BLaER1 treated with 17β-estradiol and CSF1 and Interleukin-3, amounts not matched to agents 10 nM and 100 nM (cell line): Measurements from ENCODE around the gene DOCK4.

Source experiments
- H3K27ac ChIP-seq, 11 experiments: shearing (Covaris generic); formaldehyde crosslinking; 2 replicates each; pipeline ENCODE4 v1.8.1; 2022
- H3K27me3 ChIP-seq, 11 experiments: shearing (Covaris generic); formaldehyde crosslinking; 2 replicates each; pipeline ENCODE4 v1.8.1; 2022
- H3K36me3 ChIP-seq, 11 experiments: shearing (Covaris generic); formaldehyde crosslinking; 2 replicates each; pipeline ENCODE4 v1.8.1; 2022
- H3K4me1 ChIP-seq, 10 experiments: shearing (Covaris generic); formaldehyde crosslinking; 2 replicates each; pipeline ENCODE4 v1.8.1; 2022
- H3K4me2 ChIP-seq, 11 experiments: shearing (Covaris generic); formaldehyde crosslinking; 2 replicates each; pipeline ENCODE4 v1.8.1; 2022
- H3K4me3 ChIP-seq, 10 experiments: shearing (Covaris generic); formaldehyde crosslinking; 2 replicates each; pipeline ENCODE4 v1.8.1; 2022
- H3K9ac ChIP-seq, 11 experiments: shearing (Covaris generic); formaldehyde crosslinking; 2 replicates each; pipeline ENCODE4 v1.8.1; 2022
- H3K9me3 ChIP-seq, 11 experiments: shearing (Covaris generic); formaldehyde crosslinking; replicated peaks in 1 of 11; 2 replicates each; pipeline ENCODE4 v1.8.1; 2022
- H4K20me1 ChIP-seq, 11 experiments: shearing (Covaris generic); formaldehyde crosslinking; 2 replicates each; pipeline ENCODE4 v1.8.1; 2022
- Cebpa-rat ChIP-seq, 11 experiments: shearing (Covaris generic); IDR thresholded peaks; 2 replicates each; pipeline ENCODE4 v1.8.1; 2022

The DOCK4 gene

GRCh38 chr7:111829221-111829620 lies 377.0 kb downstream of the DOCK4 start:
- Histone ChIP-seq H3K9ac (no peak overlapping the region), H3K27me3 (no peaks in the 10 kb centered on the region)
- TF ChIP-seq Cebpa-rat (IDR thresholded peaks at IDR 0.05), result no peak

GRCh38 chr7:111827863-111828504 lies 378.2 kb downstream of the DOCK4 start:
- peaks cover 0 to 7% (median 0%) of the 10 kb centered on the region in 10 experiments; a peak in 5 of 20 replicates for H3K4me1 ChIP-seq
- H3K4me3 ChIP-seq, result no peak overlapping the region
- no peak overlapping the region for H3K4me2 ChIP-seq
- H3K27ac ChIP-seq, result no peak overlapping the region
- TF ChIP-seq Cebpa-rat (IDR thresholded peaks at IDR 0.05), result no peak
- no peaks in the 10 kb centered on the region for H3K27me3 ChIP-seq
- peaks cover 0 to 98% (median 11%) of the 10 kb centered on the region in 11 experiments; a peak in 12 of 22 replicates for H3K36me3 ChIP-seq
- no peak overlapping the region for H3K9ac ChIP-seq
- H4K20me1 ChIP-seq, result peaks cover 0 to 28% (median 0%) of the 10 kb centered on the region in 11 experiments; a peak in 2 of 22 replicates
- no peaks in the 10 kb centered on the region for H3K9me3 ChIP-seq

More at GRCh38 chr7:111829221-111829620, 377.0 kb downstream of the DOCK4 start:
- Histone ChIP-seq H3K4me3 (no peak overlapping the region), H3K36me3 (peaks cover 0 to 98% (median 14%) of the 10 kb centered on the region in 11 experiments; a peak in 12 of 22 replicates), H3K4me1 (peaks cover 0 to 7% (median 0%) of the 10 kb centered on the region in 10 experiments; a peak in 5 of 20 replicates), H3K4me2 (no peak overlapping the region), H4K20me1 (peaks cover 0 to 28% (median 0%) of the 10 kb centered on the region in 11 experiments; a peak in 2 of 22 replicates), H3K27ac (no peak overlapping the region), H3K9me3 (no peaks in the 10 kb centered on the region)

- Histone ChIP-seq H3K27me3 (no peaks in the 10 kb centered on the region), H3K9me3 (no peaks in the 10 kb centered on the region; a peak in 1 of 22 replicates), H3K36me3 (peaks cover 0 to 98% (median 11%) of the 10 kb centered on the region in 11 experiments; a peak in 11 of 22 replicates), H3K4me2 (no peak overlapping the region), H3K4me3 (no peak overlapping the region), H4K20me1 (peaks cover 0 to 21% (median 0%) of the 10 kb centered on the region in 11 experiments; a peak in 2 of 22 replicates), H3K9ac (no peak overlapping the region), H3K27ac (no peak overlapping the region), H3K4me1 (no peaks in the 10 kb centered on the region)
- no peak for TF ChIP-seq Cebpa-rat (IDR thresholded peaks at IDR 0.05)
These were observed 381.2 kb downstream of the DOCK4 start for GRCh38 chr7:111825046-111825445.

DNA sequence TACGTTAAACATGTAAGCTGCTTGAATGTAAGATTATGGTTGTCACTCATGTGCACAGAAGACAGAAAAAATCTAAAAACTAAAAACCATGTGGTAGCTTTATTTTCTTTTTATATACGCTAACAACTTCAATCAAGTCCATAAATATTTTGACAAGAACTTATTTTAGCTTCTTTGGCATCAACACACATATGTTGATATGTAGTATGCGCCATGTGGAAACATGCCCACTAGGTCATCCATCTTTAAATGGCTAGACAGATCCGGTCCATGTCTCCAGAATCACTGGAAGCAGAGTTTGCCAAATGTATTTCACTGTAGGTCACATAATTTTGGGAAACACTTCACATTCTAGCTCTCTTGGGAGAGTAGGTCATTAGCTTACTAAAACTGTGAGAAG lies 382.4 kb downstream of the DOCK4 start:
- Histone ChIP-seq H3K9ac (no peak overlapping the region), H4K20me1 (peaks cover 0 to 13% (median 0%) of the 10 kb centered on the region in 11 experiments; a peak in 1 of 22 replicates), H3K9me3 (no peaks in the 10 kb centered on the region; a peak in 1 of 22 replicates), H3K4me3 (no peak overlapping the region), H3K27ac (no peak overlapping the region), H3K27me3 (no peaks in the 10 kb centered on the region), H3K4me2 (no peak overlapping the region), H3K4me1 (no peaks in the 10 kb centered on the region), H3K36me3 (peaks cover 0 to 98% (median 16%) of the 10 kb centered on the region in 11 experiments; a peak in 11 of 22 replicates)
- no peak for TF ChIP-seq Cebpa-rat (IDR thresholded peaks at IDR 0.05)

DNA sequence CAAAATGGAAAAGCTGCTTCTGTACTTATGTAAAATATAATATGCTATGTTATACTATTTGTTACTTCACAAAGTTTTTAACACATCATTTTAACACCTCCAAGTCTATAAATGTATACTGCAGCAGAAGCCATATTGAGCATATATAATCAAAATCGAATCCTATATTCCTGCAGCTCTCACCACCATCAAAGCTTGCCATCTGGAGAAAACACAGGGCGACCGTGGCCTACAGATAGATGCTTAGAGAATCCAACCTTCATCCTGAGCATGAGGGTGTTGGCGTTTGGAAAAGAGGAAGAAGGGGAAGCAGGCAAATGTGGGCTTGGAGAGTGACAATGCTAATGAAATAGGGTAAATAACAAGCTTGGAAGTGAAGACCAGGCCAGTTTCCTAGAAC lies 385.2 kb downstream of the DOCK4 start:
- TF ChIP-seq Cebpa-rat (IDR thresholded peaks at IDR 0.05), result no peak
- Histone ChIP-seq H4K20me1 (peaks cover 0 to 3% (median 0%) of the 10 kb centered on the region in 11 experiments; a peak in 1 of 22 replicates), H3K4me1 (no peaks in the 10 kb centered on the region), H3K27ac (no peak overlapping the region), H3K36me3 (peaks cover 0 to 98% (median 8%) of the 10 kb centered on the region in 11 experiments; a peak in 11 of 22 replicates), H3K4me3 (no peak overlapping the region), H3K4me2 (no peak overlapping the region), H3K9me3 (no peaks in the 10 kb centered on the region; a peak in 1 of 22 replicates), H3K27me3 (no peaks in the 10 kb centered on the region), H3K9ac (no peak overlapping the region)

- no peak overlapping the region for H3K27ac ChIP-seq
- no peak for TF ChIP-seq Cebpa-rat (IDR thresholded peaks at IDR 0.05)
- H4K20me1 ChIP-seq, result peaks cover 0 to 3% (median 0%) of the 10 kb centered on the region in 11 experiments; a peak in 1 of 22 replicates
- H3K9ac ChIP-seq, result no peak overlapping the region
- no peaks in the 10 kb centered on the region; a peak in 1 of 22 replicates for H3K9me3 ChIP-seq
- peaks cover 0 to 98% (median 6%) of the 10 kb centered on the region in 11 experiments; a peak in 11 of 22 replicates for H3K36me3 ChIP-seq
- no peaks in the 10 kb centered on the region for H3K27me3 ChIP-seq
- H3K4me1 ChIP-seq, result no peaks in the 10 kb centered on the region
- no peak overlapping the region for H3K4me3 ChIP-seq
- H3K4me2 ChIP-seq, result no peak overlapping the region
These were observed 385.6 kb downstream of the DOCK4 start for GRCh38 chr7:111820621-111821020.

DNA sequence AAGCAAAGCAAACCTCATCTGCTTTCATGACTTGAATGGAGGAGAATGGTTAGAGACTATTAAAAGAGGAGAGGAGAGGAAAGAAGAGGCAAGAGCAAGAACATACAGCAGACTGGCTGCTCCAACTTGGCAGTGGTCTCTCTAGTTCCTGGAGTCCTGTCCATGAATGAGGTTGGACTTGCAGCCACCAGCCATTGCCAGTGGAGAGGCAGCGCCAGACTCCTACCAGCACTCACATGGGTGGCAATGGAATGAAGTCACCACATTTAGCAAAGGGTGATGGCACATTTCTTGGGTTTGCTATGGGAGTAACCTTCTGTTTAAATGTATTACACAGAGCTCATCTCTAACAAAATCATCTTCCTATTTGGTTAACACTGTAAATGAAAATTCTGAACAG lies 386.1 kb downstream of the DOCK4 start:
- no peaks in the 10 kb centered on the region for H3K27me3 ChIP-seq
- peaks cover 0 to 3% (median 0%) of the 10 kb centered on the region in 11 experiments; a peak in 1 of 22 replicates for H4K20me1 ChIP-seq
- no peaks in the 10 kb centered on the region; a peak in 1 of 22 replicates for H3K9me3 ChIP-seq
- H3K4me3 ChIP-seq, result no peak overlapping the region
- no peak for TF ChIP-seq Cebpa-rat (IDR thresholded peaks at IDR 0.05)
- H3K36me3 ChIP-seq, result peaks cover 0 to 97% (median 6%) of the 10 kb centered on the region in 11 experiments; a peak in 11 of 22 replicates
- no peaks in the 10 kb centered on the region for H3K4me1 ChIP-seq
- no peak overlapping the region for H3K4me2 ChIP-seq
- H3K9ac ChIP-seq, result no peak overlapping the region
- H3K27ac ChIP-seq, result no peak overlapping the region

DNA sequence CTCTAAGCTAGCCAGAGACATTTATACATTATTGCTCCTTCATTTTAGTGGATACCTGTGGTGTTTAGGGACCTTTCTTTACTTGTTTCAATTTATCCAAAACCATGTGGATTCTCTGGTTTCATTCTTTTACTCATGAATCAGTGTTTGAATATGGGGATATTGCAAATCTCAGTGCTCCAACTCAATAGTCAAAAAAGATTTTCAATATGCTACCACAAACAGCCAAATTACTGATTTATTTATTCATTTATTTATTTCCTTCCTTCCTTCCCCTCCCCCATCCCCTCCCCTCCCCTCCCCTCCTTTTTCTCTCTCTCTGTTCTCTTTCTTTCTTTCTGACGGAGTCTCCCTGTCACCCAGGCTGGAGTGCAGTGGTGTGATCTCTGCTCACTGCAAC lies 390.8 kb downstream of the DOCK4 start:
- no peak overlapping the region for H3K4me2 ChIP-seq
- TF ChIP-seq Cebpa-rat (IDR thresholded peaks at IDR 0.05), result no peak
- no peak overlapping the region for H3K9ac ChIP-seq
- H3K27ac ChIP-seq, result no peak overlapping the region
- no peaks in the 10 kb centered on the region for H3K27me3 ChIP-seq
- H3K9me3 ChIP-seq, result no peaks in the 10 kb centered on the region; a peak in 1 of 22 replicates
- no peak overlapping the region for H3K4me3 ChIP-seq
- H3K4me1 ChIP-seq, result no peaks in the 10 kb centered on the region
- peaks cover 0 to 11% (median 0%) of the 10 kb centered on the region in 11 experiments; a peak in 2 of 22 replicates for H4K20me1 ChIP-seq
- H3K36me3 ChIP-seq, result peaks cover 0 to 98% (median 4%) of the 10 kb centered on the region in 11 experiments; a peak in 9 of 22 replicates

DNA sequence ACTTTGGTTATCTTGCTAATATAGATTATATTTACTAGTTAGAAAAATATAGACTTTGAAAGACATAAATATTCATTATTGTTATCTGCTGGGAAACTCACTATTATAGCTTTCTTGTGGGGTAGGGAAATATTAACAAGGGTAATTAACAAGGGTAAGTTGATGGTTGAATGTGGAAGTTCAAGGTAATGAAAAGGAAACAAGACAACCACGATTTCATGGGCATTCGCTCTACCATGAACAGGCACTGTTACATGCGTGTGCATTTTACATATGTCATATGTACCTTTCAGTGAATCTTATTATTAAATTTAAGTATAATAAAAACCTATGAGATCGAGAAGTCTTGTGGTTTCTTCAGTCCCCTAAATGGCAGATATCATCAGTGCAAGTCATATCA lies 392.9 kb downstream of the DOCK4 start:
- Histone ChIP-seq H3K9ac (no peak overlapping the region), H3K27me3 (no peaks in the 10 kb centered on the region), H3K27ac (no peak overlapping the region), H3K36me3 (peaks cover 0 to 98% (median 14%) of the 10 kb centered on the region in 11 experiments; a peak in 10 of 22 replicates), H3K4me3 (no peak overlapping the region), H3K9me3 (no peaks in the 10 kb centered on the region), H3K4me1 (no peaks in the 10 kb centered on the region), H4K20me1 (peaks cover 0 to 11% (median 0%) of the 10 kb centered on the region in 11 experiments; a peak in 2 of 22 replicates), H3K4me2 (no peak overlapping the region)
- TF ChIP-seq Cebpa-rat (IDR thresholded peaks at IDR 0.05), result no peak
